ENCODE data around the gene IAH1. TPM values are rescaled to one million over a fixed set of nuclear protein-coding genes. Genes with fewer than 3 reads are reported as not detected.

The IAH1 gene, protein sequence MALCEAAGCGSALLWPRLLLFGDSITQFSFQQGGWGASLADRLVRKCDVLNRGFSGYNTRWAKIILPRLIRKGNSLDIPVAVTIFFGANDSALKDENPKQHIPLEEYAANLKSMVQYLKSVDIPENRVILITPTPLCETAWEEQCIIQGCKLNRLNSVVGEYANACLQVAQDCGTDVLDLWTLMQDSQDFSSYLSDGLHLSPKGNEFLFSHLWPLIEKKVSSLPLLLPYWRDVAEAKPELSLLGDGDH
- total RNA-seq: 10 to 100 TPM; 29.7 to 43.7 (median 37.6) TPM
- 10 to 100 TPM; 53.8 to 76.5 (median 55.8) TPM for polyA plus RNA-seq
- long read RNA-seq, donor 1, transcript IAH1-215 (6 exons, 1,266 nt): major isoform, 19 of 29 reads
- long read RNA-seq, donor 1, transcript IAH1-202 (5 exons, 2,137 nt): minor isoform, 7 of 29 reads
- long read RNA-seq, donor 1, partial matches to known transcripts: 0 of 29 reads
- long read RNA-seq, donor 1, other reads (novel, unspliced or antisense): 0 of 29 reads
- long read RNA-seq, donor 2, transcript IAH1-215 (6 exons, 1,266 nt): major isoform, 17 of 20 reads
- long read RNA-seq, donor 2, partial matches to known transcripts: 0 of 20 reads
- long read RNA-seq, donor 2, other reads (novel, unspliced or antisense): 0 of 20 reads

DNA sequence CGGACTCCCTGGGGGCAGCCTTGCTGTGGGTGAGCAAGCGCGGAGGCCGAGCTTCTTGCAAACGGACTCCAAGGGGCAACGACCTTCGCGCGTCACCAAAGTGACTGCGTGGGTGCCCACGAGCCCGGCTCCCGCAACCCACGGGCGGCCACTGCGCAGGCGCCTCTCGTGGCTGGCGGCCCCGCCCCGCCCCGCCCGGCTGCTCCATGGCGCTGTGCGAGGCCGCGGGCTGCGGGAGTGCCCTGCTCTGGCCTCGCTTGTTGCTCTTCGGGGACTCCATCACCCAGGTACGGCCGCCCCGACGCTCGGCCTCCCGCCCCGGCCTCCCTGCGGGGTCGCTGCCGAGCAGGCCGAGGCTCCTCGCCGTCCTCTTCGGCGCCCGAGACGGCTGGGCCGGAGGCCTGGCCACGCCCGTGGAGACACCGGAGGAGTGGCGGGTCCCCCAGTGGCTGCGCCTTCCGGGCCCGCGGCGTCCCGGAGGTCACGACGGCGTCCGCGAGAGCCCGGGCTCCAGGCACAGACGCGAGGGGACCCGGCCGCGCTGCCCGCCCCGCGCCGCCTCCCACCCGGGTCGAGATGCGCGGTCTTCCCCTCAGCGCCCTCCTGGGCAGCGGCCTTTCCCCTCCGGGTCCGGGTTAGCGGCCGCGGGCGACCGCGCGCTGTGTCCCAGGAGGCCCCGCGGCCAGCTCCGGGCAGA, at the start of gene IAH1:
Gene IAH1, plus strand, starts transcription at position 191 of the 697 bp plus-strand sequence. Its CDS starts 16 bp downstream, at position 207.
- no peaks in the 10 kb centered on the region for H3K27me3 ChIP-seq (replicated peaks in 1 of 7)
- peak; percentile 69 to 77 (median 76) for TF ChIP-seq POLR2AphosphoS5 (IDR thresholded peaks at IDR 0.05)
- peak in 1 of 3 donors; percentile 40 for TF ChIP-seq POLR2A (IDR thresholded peaks at IDR 0.05)
- TF ChIP-seq CTCF (IDR thresholded peaks at IDR 0.05 in 8 of 11, conservative IDR thresholded peaks at IDR 0.05 in 3 of 11): peak in 2 of 11 experiments; percentile 12 to 27
- no peaks in the 10 kb centered on the region for H3K9me3 ChIP-seq
- 0 to 2% (median 0%) methylated on average over 31 to 91 of the region's 91 CpGs for WGBS, 5 donors
- H3K4me1 ChIP-seq: peaks cover 10 to 54% (median 37%) of the 10 kb centered on the region in 6 donors
- H3K27ac ChIP-seq: peak within 1 kb of the TSS; percentile 82 to 94 (median 86)
- peaks cover 0 to 64% (median 3%) of the 10 kb centered on the region in 6 donors for H3K36me3 ChIP-seq
- DNase-seq: peak; percentile 93
- intact Hi-C loops (cut with DNase I; ENCODE audit: low total_unique reads): no loop called here
- peak within 1 kb of the TSS; percentile 68 to 89 (median 81) for H3K4me3 ChIP-seq

DNA sequence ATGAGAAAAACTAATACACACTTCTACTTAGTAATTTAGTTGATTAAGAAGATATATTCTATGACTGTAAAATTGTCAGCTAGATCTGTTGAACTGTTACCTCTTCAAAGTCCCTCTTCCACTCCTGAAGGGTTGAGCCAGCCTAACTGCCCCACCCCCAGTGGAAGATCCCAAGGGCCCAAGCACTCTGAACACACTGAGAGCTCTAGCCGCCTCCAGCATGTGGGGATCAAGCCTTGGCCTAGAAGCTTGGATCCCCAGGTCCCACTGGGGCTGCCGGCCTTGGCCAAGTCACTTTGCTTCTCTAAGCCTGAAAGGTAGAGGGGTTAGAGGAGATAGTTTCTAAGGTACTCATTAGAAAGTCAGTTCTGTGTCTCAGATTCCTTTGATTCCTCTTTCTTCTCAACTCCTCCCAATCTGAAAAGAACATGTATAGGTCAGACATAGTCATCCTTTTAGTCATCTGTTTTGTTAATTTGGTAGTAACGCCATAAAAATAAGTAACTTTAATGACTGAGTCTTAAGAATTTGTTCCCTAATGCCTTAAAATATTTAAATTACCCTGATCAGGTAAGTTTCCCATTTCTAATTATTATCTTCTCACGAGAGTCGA, 45.3 kb upstream of the IAH1 start:
- peaks cover 9 to 23% (median 13%) of the 10 kb centered on the region in 6 donors for H3K4me1 ChIP-seq
- no peak for TF ChIP-seq POLR2AphosphoS5 (IDR thresholded peaks at IDR 0.05)
- no peak for DNase-seq
- H3K36me3 ChIP-seq: peaks cover 0 to 61% (median 46%) of the 10 kb centered on the region in 6 donors
- intact Hi-C loops (cut with DNase I; ENCODE audit: low total_unique reads): no loop called here
- no peaks in the 10 kb centered on the region for H3K9me3 ChIP-seq
- 75 to 94% (median 88%) methylated on average over 5 of the region's 5 CpGs for WGBS, 5 donors
- H3K27me3 ChIP-seq (replicated peaks in 1 of 7): no peaks in the 10 kb centered on the region
- no peak overlapping the region for H3K27ac ChIP-seq
- H3K4me3 ChIP-seq: no peak overlapping the region

GRCh38 chr2:9430316-9431293, 43.7 kb upstream of the IAH1 start:
- DNase-seq: no peak
- peaks cover 0 to 8% (median 0%) of the 10 kb centered on the region in 6 donors for H3K4me1 ChIP-seq
- H3K36me3 ChIP-seq: peaks cover 0 to 76% (median 59%) of the 10 kb centered on the region in 6 donors
- no peak overlapping the region for H3K4me3 ChIP-seq
- no peak for TF ChIP-seq POLR2A (IDR thresholded peaks at IDR 0.05)
- TF ChIP-seq POLR2AphosphoS5 (IDR thresholded peaks at IDR 0.05): no peak
- TF ChIP-seq CTCF (IDR thresholded peaks at IDR 0.05 in 8 of 11, conservative IDR thresholded peaks at IDR 0.05 in 3 of 11): no peak
- intact Hi-C loops (cut with DNase I; ENCODE audit: low total_unique reads): no loop called here
- 73 to 81% (median 78%) methylated on average over 2 of the region's 2 CpGs for WGBS, 5 donors
- H3K27me3 ChIP-seq (replicated peaks in 1 of 7): no peaks in the 10 kb centered on the region
- no peaks in the 10 kb centered on the region for H3K9me3 ChIP-seq
- H3K27ac ChIP-seq: no peak overlapping the region
